Ovary (tissue), 9 donors: Measurements from ENCODE around the gene LRP1B. TPM values are rescaled to one million over a fixed set of nuclear protein-coding genes. Genes with fewer than 3 reads are reported as not detected.

Experiments
- DNase-seq, 5 donors: peaks; one replicate each; pipeline ENCODE4 v3.0.0-alpha.2; 2019 to 2020
- H3K27ac ChIP-seq, 2 donors: fragments of 200-600 bp; one replicate each; pipeline versions ENCODE4 v1.5.1 to v1.8.0; 2019 to 2022
- H3K27me3 ChIP-seq: fragments of 200-600 bp; one replicate; pipeline ENCODE4 v1.8.0; 2022
- H3K36me3 ChIP-seq: fragments of 200-600 bp; sonication (generic); one replicate; pipeline ENCODE4 v1.5.1; 2019
- H3K4me1 ChIP-seq: one replicate; pipeline ENCODE4 v1.8.1; 2013; ENCODE audit warnings: mild to moderate bottlenecking, moderate library complexity; ENCODE audit not compliant: insufficient read depth
- H3K4me3 ChIP-seq: fragments of 200-600 bp; sonication (generic); one replicate; pipeline ENCODE4 v1.5.1; 2017
- H3K9me3 ChIP-seq, 2 donors: fragments of 200-600 bp in 1 of 2; sonication (generic) in 1 of 2; one replicate each; pipeline versions ENCODE4 v1.5.1 to v1.8.1; 2013 to 2019; ENCODE audit warnings: mild to moderate bottlenecking in 1 of 2, moderate library complexity in 1 of 2
- EP300 ChIP-seq: sonication (generic); formaldehyde crosslinking; IDR thresholded peaks from one replicate; pipeline ENCODE4 v1.6.1; 2017; ENCODE audit warnings: antibody characterized with exemption
- POLR2A ChIP-seq: fragments of 450-650 bp; IDR thresholded peaks from one replicate; pipeline ENCODE4 v1.6.1; 2017; ENCODE audit warnings: antibody characterized with exemption, mild to moderate bottlenecking, moderate library complexity
- WGBS, 3 donors: extraction: QIAGEN DNeasy Blood & Tissue Kit in 1 of 3; methylation state at CpG; one replicate each; pipeline versions ENCODE4 v1.1.5 to v1.1.7; 2013 to 2017; 5-methylcytosine and 5-hydroxymethylcytosine counted together
- intact Hi-C, 4 donors: fragments of 100-400 bp; cut with DNase I; formaldehyde crosslinking; loops; one replicate each; pipeline versions ENCODE4 v1.11.0 to v1.15.1; 2022 to 2023
- polyA plus RNA-seq, 2 donors: library from polyadenylated mRNA; stranded (reverse); fragments of 200-250 nt in 1 of 2; fragments of 350-450 nt in 1 of 2; fragmentation: Illumina TruSeq in 1 of 2; extraction: RNeasy Lipid Tissue Mini Kit (QIAGEN cat#74804) in 1 of 2; gene quantifications; one replicate each; pipeline ENCODE4 v1.2.3, GENCODE V29; 2013 to 2014
- total RNA-seq, 7 donors: library from RNA; depleted of rRNA in 2 of 7; stranded (reverse); fragments of >200 nt in 2 of 7; fragmentation: NEBNext Ultra II Directional in 3 of 7; extraction: Animal tissue kit (Norgen Biotek cat#: 25700) in 3 of 7; gene quantifications; one replicate each; pipeline versions ENCODE4 v1.1.0 to v1.2.4, GENCODE V29; 2016 to 2023
- TF ChIP-seq, protein P1 (sequence below), 3 donors: fragments of 450-650 bp in 2 of 3; fragments of 200-600 bp in 1 of 3; IDR thresholded peaks; one replicate each; pipeline versions ENCODE4 v1.5.1 to v1.8.0; 2016 to 2022; ENCODE audit warnings: antibody characterized with exemption in 3 of 3, mild to moderate bottlenecking in 1 of 3
- donor health status: DM: no; HTN: no; CAD: no; lungs with moderate emphysema.
- donor health status: DM: no; HTN: no; CAD: no.
- donor health status: Bipolar disorder and iron deficiency.
- donor health status: DM: yes; HTN: yes; CAD: no.
- donor health status: DM: no; HTN: no; CAD: no.
- donor health status: DM: yes; HTN: yes; CAD: no.

The LRP1B gene
- total and polyA plus RNA-seq, 9 donors = 0.08 to 2.6 (median 0.37) TPM

DNA sequence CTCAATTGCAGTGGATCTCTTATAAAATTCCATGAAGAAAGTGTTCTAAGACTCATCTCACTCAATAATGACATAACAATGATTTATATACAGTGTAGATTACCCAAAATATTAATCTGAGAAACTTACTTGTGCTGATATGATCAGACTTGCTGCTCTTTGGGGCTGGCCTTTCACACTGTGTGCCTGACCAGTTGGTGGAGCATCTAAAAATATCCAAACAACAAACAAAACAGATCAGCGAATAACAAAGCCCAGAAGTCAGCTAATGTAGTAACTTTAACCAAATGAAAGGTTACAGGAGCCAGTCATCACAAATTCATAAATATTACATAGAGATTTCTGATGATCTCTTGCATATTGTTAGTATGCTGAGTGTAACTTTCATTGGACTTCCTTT, 1883.9 kb downstream of the LRP1B start:
- H3K27ac ChIP-seq = no peak overlapping the region
- intact Hi-C loops = no loop called here
- no peak for TF ChIP-seq POLR2A
- no peak for TF ChIP-seq EP300
- TF ChIP-seq, protein P1, sequence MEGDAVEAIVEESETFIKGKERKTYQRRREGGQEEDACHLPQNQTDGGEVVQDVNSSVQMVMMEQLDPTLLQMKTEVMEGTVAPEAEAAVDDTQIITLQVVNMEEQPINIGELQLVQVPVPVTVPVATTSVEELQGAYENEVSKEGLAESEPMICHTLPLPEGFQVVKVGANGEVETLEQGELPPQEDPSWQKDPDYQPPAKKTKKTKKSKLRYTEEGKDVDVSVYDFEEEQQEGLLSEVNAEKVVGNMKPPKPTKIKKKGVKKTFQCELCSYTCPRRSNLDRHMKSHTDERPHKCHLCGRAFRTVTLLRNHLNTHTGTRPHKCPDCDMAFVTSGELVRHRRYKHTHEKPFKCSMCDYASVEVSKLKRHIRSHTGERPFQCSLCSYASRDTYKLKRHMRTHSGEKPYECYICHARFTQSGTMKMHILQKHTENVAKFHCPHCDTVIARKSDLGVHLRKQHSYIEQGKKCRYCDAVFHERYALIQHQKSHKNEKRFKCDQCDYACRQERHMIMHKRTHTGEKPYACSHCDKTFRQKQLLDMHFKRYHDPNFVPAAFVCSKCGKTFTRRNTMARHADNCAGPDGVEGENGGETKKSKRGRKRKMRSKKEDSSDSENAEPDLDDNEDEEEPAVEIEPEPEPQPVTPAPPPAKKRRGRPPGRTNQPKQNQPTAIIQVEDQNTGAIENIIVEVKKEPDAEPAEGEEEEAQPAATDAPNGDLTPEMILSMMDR (IDR thresholded peaks at IDR 0.05) = no peak
- H3K9me3 ChIP-seq = no peaks in the 10 kb centered on the region
- 51 to 74% (median 51%) methylated on average over 1 of the region's 1 CpG for WGBS, 3 donors
- no peak for DNase-seq
- H3K4me1 ChIP-seq = no peaks in the 10 kb centered on the region
- H3K36me3 ChIP-seq = no peaks in the 10 kb centered on the region
- H3K4me3 ChIP-seq = no peak overlapping the region
- H3K27me3 ChIP-seq = no peaks in the 10 kb centered on the region

DNA sequence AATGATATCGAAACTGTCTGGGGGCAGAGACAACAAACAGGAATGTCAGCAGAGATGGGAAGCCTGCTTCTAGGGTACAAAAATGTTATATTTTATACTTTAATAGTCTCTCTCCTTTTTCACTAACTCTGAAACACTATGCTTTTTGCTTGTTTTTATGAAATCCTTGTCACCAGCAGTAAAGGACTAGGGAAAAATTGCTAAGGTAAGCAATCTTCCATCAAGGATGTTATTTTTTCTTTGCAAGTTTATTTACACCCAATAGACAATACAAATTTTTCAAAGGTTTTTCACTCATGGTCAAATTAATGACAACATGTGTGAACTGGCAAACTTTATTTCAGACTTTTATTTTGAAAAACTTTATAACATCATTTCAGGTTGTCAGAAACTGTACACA, 1884.8 kb downstream of the LRP1B start:
- Histone ChIP-seq H3K27ac (no peak overlapping the region), H3K4me3 (no peak overlapping the region), H3K36me3 (no peaks in the 10 kb centered on the region), H3K27me3 (no peaks in the 10 kb centered on the region), H3K9me3 (no peaks in the 10 kb centered on the region), H3K4me1 (no peaks in the 10 kb centered on the region)
- WGBS, 3 donors = 72 to 76% (median 76%) methylated on average over 1 of the region's 1 CpG
- TF ChIP-seq EP300 (no peak), POLR2A (no peak)
- intact Hi-C loops = no loop called here
- no peak for DNase-seq

- Histone ChIP-seq H3K36me3 (no peaks in the 10 kb centered on the region), H3K4me3 (no peak overlapping the region), H3K27me3 (no peaks in the 10 kb centered on the region), H3K4me1 (no peaks in the 10 kb centered on the region), H3K27ac (no peak overlapping the region), H3K9me3 (no peaks in the 10 kb centered on the region)
- WGBS, 3 donors = 85 to 97% (median 94%) methylated on average over 1 of the region's 1 CpG
- no peak for DNase-seq
- TF ChIP-seq POLR2A = no peak
- intact Hi-C loops = no loop called here
Observed at GRCh38 chr2:140242889-140243288, 1887.9 kb downstream of the LRP1B start.

GRCh38 chr2:140234116-140234515, 1896.7 kb downstream of the LRP1B start:
- H3K9me3 ChIP-seq = no peaks in the 10 kb centered on the region

DNA sequence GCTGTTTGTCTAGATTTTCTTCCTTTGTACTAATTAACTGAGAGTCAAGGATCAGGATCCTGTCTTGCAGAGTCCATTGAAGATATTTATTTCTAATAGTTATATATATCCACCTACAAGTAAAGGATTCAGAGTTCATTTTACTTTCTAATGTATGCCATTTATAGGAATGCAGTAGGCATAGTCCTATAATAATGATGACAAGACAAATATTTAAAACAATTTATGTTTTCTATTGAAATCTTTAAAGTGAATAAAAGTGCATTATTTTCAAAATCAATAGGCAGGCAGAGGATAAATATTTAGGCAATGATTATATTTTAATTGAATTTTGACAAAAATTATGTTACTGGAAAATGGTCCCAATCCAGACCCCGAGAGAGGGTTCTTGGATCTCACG, 1919.9 kb downstream of the LRP1B start:
- TF ChIP-seq, protein P1 (IDR thresholded peaks at IDR 0.05) = no peak
- no peak for TF ChIP-seq EP300
- no peak for TF ChIP-seq POLR2A
- no peaks in the 10 kb centered on the region for H3K27me3 ChIP-seq
- H3K27ac ChIP-seq = no peak overlapping the region
- no peak for DNase-seq
- H3K4me1 ChIP-seq = no peaks in the 10 kb centered on the region
- 74 to 95% (median 92%) methylated on average over 2 of the region's 2 CpGs for WGBS, 3 donors
- no peaks in the 10 kb centered on the region for H3K36me3 ChIP-seq
- H3K9me3 ChIP-seq = no peaks in the 10 kb centered on the region
- H3K4me3 ChIP-seq = no peak overlapping the region
- intact Hi-C loops = no loop called here

More at GRCh38 chr2:140234116-140234515, 1896.7 kb downstream of the LRP1B start:
- H3K27ac ChIP-seq = no peak overlapping the region
- DNase-seq = no peak
- intact Hi-C loops = no loop called here
- H3K4me3 ChIP-seq = no peak overlapping the region
- H3K4me1 ChIP-seq = no peaks in the 10 kb centered on the region
- H3K27me3 ChIP-seq = no peaks in the 10 kb centered on the region
- no peaks in the 10 kb centered on the region for H3K36me3 ChIP-seq
- 14 to 47% (median 15%) methylated on average over 3 of the region's 3 CpGs for WGBS, 3 donors
- TF ChIP-seq EP300 = no peak
- no peak for TF ChIP-seq POLR2A
- TF ChIP-seq, protein P1 (IDR thresholded peaks at IDR 0.05) = no peak
